HK-2 (cell line): ENCODE measurements around the gene STK17B.

Source experiments
- DNase-seq: peaks from one replicate; pipeline ENCODE4 v3.0.0-alpha.2; 2018; ENCODE audit not compliant: unreplicated experiment

Gene STK17B

DNA sequence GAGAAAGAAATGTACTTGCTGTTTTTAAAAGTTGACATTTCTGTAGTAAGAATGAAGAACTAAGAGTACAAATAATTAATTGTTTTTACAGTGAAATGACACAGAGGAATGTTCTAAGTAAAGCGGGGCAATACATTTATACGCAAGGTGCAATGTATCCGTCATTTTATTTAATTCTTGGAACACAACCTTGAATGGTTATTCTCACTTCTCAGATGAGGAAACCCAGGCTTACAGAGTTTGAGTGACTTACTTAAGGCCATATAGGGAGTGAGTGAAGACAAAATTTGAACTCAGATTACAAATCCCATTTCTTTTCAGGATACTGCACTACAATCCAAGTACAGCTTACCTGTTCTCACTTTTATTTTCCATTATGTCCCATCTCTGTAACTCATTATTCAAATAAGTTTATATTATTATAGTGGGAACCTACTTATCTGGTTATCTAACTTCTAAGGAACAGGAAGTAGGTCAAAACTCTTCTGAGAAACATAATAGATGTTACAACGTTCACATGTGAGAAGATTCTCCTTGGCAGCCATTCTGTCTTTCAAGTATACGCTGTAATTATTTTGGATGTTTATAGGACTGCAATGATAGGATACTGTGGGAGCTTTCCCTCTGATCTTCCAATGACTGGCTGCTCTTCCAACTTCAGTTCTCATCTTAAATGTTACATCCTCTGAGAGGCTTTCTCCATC is 12.3 kb upstream of the STK17B start:
- no peak for DNase-seq

DNA sequence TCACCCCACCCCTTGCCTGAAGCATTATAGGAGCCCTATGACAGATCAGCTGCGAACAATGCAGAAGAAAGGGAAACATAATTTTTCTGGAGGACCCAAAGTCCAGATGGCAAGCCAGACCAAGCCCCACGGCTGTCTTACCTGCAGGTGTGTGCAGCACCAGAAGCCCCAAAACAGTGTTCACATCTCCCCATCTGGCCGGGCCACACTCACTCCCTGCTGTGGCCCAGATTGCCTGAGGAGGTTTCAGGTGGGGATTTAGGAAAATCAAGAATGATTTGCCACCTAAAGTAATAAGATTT is 11.7 kb upstream of the STK17B start:
- DNase-seq = no peak

DNA sequence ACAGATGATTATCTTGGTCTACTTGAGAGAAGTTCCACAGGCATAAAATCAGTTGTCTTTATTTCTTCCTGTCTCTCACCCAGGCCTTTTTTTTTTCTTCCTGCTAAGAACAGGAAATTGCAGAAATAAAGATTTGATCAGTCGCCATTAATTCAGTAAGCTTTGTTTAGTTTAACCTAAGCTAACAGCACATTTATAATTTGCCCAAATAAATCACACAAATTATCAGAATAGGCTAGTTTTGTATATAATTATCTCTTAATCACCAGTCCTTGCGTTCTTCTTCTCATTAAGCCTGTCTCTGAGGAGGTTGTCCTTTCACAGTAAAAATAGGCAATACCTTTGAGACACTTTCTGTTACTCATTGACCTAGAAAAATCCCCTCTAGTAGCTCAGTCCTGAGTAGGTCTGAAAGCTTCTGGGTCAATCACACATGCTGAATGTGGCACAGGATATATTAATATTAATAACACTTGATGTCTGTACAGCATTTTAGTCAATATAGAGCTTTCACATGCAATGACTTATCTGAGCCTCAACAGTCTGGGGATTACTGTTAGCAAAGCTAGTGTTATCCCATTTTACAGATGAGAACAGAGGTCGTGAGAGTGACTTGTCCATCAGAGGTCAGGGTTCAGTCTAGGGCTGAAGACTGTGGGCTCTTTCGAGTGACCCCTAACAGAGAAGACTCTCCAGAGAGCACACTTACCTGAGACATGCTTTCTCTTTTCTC is 11.2 kb upstream of the STK17B start:
- DNase-seq = no peak

DNA sequence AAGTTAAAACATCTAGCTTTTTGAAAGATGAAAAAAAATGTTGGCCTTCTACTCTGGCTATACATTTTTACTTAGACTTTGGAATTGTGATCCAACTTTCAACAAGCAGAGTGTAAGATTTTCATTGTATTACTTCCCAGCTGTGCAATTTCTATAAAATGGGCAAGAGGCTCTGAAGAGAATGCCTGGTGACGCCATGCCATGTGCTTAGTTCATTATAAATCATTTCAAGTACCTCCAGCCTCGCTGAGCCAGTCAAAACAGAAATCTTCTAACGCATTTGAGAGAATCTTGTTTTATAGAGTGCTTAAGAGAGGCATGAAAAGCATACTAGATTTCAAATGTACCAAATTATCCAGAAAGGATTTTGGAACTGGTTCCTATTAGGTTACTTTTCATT is 10.1 kb upstream of the STK17B start:
- no peak for DNase-seq

DNA sequence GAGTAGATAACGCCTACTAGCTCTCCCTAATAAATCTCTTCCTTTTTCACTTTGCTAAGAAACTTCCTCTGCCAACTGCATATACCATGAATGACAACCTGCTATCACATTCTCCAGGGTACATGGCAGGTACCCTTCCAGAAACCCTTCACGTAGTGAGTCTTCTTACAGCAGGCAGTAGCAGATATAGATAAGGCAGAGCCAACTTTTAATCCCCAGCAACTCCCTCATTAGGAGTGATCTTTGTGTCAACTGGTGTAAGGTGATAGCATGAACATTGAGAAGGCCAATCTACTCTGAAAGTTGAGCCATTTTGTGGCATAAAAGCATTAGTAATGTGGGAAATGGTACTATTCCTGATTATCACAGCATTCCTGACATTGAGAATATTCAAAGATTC is 5.7 kb upstream of the STK17B start:
- no peak for DNase-seq

DNA sequence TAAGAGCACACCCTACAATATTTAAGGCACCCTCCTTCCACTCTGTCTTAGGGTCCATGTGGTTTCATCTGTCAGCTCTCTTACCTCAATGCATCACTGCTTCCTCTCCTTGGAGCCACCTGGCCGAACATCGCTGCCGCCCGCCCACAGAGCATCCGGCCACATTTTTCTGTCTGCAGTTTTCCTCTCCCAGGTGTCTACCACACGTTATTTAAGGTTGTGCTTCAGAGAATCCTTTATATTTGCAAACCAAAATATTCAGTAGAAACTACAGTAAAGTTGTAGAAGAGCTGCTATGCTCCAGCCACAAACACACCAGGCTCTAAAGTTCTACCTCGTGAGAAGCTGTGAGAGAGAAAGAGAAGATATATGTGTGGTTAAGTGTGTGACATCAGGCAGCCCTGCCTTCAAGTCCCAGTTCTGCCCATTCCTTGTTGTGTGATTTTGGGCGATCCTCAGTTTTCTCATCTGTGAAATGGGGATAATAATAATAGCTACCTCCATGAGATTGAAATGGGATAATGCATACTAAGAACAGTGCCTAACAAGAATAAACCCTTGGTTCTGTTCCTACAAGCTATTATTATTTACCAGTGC is 4.9 kb upstream of the STK17B start:
- DNase-seq = no peak

DNA sequence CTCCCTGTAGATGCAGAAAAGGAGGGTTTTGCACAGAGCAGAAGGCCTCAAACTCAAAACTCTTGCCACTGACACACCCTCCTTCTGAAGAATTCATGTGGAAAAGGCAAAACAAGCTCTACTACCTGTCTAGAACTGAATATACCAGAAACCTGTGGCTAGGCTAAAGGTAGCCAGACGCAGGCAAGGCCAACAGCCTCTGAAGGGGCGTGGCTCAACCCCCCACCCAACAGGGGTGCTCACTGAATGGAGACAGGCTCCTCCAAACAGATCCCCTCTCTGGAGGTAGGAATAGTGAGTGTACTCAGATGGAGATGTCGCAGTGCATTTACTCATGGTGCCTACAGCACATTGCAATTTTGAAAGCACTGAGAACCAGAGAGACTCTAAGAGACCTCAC is 3.0 kb upstream of the STK17B start:
- no peak for DNase-seq

DNA sequence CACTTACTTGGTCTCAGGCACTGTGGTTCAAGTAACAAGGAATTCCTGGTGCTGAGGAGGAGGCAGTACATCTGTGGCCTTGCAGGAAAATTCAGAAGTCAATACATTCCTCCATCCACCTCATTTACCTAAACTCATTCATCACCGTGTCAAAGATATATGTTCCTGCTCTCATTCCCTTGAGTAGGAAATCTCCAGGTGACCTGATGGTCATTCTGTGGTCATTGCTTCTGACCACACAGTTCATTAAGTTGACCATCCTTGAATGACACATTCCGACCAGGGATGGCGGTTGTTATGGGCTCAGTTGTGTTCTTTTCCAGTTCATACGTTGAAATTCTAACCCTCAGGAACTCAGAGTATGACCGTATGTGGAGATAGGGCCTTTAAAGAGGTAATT is 2.1 kb upstream of the STK17B start:
- no peak for DNase-seq

DNA sequence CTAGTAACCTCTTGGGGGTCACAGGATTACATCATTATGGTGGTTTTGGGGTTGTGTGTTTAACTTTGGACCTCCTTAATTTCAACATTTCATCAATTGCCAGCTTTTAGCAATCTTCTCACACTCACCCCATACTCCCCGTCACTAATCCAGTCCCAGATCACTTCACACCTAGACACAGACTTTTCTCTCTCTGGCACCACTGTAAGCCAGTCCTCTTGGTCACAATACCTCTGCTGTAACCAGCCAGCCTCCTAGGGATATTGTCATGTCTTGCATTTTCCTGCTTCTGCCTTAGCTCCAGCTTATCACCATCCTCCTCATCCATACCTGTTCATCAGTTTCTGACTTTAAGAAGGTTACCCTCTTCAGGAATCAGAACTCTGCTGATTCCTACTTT is 1.6 kb upstream of the STK17B start:
- no peak for DNase-seq

DNA sequence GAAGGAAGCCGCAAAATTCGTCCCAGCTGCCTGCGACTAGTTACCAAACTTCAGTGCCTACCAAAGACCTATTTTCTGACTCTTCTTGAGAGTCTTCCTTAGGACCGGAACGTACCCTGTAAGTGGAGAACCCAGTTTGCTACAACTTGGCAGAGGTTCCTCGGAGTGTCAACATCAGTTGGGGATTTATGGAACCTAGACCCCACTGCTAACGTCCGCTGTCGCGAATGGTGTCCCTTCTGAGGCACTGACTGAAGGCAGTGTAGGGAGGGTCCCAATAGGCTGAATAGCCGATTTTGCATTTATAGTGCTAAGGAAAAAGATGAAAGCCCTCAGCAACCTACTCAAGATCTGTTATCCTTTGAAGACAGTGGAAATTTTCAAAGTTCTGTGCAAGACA is 568 bp upstream of the STK17B start:
- DNase-seq = no peak

DNA sequence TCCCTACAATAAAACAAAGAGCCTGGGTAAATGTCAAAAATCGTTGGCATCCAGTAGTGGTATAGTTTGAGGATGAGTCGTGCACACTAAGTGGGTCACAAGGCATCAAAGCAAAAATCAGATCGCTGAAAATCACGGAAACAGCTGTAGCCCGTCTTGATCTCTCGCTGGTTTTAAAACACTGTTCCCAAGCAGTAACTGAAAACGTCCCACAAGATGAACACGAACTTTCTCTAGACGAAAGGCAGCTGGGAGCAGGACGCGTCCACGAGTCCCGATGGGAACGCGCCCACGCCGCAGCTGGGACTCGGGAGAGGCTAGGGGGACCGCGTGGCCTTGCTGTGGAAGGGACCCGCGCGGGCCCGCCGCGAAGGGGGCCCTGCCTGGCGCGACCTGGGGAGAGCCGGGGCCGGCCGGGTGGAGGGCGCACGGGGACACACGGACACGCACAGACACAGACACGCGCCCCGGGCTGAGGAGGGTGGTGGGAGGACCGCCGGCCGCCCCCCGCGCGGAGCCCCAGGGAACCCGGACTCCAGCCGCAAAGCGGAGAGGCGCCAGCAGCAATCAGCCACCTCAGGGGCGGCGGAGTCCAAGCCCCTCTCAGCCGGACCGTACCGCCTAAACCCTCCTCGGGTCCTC is 651 bp downstream of the STK17B start:
- no peak for DNase-seq

DNA sequence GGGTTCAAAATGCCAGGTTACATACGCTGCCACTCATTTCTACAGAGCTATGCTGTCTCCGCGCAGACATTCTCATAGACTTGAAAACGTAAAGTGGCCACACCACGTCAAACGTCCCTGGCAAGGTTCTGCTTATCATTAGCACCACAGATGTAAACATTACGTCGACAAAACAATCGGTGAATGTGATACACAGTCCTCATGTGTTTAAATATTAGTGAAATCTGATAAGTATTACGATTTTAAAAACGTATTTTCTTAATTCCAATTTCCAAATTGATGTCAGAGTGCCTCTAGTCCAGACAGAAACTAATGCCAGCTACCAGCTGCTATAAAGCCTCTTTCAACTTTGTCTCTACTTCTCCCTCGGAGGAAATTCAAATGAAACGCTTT is 1.2 kb downstream of the STK17B start:
- no peak for DNase-seq

DNA sequence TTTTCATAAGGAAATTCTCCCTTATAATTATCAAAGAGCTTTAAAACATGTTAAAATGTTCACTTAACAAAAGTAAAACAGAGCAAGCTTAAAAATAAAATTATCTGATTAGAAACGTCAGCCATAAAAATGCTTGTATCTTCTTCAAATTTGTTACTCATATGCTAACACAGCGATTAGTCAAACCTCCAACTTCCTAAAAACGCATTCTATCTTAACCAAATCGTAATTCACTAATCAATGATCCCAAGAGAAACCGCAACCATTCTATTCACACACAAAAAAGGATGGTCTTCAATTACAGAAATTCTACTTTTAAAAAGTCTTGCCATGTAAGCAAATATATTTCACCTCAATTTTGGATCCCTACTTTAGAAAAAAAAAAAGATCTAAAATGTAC is 1.9 kb downstream of the STK17B start:
- no peak for DNase-seq

DNA sequence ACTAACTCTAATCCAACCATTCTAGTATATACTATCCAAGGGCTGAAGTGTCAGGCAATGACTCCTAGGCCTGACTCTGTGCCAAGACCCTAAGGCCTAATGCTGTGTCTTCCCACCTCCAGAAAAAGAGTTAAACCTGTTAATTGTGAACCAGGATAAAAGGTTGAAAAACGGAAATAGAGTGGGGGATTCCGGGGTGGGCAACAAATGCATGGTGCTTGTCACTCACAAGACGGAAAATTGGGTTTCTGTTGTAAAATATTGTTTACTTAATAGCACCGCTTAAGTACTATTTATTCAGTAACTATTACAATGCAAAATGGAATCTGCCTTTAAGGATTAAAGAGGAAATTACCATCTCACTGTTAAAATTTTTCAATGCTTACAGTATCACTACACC is 3.2 kb downstream of the STK17B start:
- no peak for DNase-seq

DNA sequence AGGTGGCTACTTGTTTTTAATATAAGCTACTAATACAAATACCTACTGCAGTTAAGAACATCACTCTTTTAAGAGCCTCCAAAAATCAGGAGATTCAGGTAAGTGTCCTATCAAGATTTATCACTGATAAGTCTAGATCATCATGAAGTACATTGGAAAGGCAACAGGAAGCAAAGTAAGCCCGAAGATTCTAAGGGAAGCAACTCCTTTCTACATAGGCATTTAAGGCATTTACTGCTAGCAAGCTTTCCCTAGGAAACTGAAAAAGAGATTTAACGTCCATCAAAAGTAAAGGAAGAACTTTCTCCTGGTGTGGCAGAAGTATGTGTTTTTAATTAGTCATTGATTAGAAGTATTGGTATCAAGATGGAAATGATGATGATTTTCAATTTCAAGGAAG is 3.7 kb downstream of the STK17B start:
- no peak for DNase-seq

DNA sequence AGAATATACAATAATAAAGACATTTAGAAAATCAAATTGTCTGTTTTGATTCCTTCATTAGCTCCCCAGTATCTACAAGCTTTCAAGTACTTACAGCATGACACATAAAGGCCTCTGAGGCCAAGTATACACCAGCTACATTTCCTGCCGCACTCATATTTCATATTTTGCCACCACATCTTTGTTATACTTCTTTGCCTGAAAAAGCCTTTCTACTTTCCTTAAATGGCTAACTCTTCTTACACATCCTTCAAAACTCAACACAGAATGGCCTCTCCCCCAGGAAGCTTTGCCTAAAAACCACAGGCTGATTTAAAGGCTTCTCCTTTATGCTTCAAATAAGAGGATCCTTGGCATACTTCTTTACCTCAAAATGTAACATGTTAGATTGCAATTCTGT is 4.5 kb downstream of the STK17B start:
- DNase-seq = no peak

DNA sequence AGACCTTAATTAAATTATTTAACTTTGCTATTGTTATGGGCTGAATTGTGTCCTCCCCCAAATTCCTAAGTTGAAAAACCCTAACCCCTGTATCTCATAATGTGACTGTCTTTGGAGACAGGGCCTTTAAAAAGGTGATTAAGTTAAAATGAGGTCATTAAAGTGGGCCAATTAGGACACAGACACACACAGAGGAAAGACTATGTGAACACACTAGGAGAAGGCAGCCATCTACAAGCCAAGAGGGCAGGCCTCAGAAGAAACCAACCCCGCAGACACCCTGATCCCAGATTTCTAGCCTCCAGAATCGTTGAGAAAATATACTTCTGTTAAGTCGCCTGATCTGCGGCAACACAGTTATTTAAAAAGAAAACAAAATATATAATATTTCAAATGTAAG is 6.4 kb downstream of the STK17B start:
- no peak for DNase-seq

DNA sequence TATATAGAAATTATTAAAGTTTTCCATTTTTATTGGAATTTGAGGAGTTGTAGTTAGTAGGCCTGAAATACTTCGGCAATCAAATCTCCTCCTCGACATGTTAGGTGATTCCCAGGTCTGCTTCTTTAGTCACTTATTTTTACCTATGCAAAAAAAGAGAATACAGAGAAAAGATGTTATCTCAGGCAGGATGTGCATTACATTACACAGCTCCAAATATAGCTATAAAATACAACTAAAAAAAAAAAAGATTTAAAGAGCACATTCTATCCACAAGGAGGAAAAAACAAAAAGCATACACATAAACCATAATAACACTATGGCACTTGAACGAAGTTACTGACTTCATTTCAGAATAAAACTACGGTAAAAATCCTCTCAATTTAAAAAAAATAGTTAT is 8.1 kb downstream of the STK17B start:
- no peak for DNase-seq

DNA sequence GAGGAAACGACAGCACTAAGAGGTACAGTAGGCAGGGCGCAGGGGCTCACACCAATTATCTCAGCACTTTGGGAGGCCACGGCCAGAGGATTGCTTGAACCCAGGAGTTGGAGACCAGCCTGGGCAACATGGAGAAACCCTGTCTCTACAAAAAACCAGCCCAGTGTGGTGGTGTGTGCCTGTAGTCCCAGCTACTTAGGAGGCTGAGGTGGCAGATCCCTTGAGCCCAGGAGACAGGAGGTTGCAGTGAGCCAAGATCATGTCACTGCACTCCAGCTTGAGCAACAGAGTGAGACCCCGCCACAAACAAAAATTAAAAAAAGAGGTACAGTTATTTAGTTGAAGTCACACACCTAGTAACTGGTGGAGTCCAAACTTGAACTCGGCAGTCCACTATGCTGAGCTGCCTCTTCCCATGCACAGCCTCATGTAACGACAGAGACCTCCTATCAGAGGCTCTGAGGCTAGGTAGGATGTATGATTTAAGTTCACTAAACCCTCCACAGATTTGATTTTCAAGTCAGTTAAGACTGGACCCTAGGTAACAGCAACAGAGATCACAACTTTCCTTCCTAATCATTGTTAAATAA is 8.7 kb downstream of the STK17B start:
- DNase-seq = no peak

DNA sequence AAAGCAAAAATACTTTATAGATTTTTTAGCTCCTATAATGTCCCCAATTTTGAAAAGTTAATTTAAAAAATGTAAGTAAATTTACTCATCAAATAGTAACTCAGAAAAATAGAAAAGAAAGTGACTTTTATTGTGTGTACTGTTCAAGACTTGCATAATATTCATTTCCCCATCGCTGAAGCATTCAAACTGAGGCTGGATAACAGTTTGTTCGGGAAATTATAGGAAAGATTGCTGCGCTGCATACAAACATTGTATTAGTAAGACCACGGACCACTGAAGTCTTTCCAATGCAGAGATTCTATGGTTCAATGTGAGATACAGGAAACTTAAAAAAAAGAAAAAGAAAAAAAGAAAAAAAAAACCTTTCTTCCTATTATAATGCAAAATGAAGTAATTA is 10.4 kb downstream of the STK17B start:
- no peak for DNase-seq

DNA sequence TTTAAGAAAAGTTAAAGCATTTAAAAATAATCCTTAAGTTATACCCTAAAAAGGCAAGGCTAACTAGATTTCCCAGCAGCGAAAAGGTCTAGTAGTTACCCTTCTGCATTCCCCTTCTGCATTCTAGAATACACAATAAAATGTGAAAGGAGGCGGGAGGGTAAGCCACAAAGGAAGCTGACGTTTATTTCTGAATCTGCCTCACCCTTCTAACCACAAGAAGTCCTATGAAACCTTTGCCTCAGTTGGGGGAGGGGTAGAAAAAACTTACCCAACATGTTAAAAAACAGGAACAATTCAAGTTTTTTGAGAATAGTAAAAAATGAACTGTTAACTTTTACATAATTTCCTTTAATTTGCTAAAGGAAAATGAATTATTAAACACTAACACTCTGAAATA is 11.3 kb downstream of the STK17B start:
- DNase-seq = peak; percentile 21

DNA sequence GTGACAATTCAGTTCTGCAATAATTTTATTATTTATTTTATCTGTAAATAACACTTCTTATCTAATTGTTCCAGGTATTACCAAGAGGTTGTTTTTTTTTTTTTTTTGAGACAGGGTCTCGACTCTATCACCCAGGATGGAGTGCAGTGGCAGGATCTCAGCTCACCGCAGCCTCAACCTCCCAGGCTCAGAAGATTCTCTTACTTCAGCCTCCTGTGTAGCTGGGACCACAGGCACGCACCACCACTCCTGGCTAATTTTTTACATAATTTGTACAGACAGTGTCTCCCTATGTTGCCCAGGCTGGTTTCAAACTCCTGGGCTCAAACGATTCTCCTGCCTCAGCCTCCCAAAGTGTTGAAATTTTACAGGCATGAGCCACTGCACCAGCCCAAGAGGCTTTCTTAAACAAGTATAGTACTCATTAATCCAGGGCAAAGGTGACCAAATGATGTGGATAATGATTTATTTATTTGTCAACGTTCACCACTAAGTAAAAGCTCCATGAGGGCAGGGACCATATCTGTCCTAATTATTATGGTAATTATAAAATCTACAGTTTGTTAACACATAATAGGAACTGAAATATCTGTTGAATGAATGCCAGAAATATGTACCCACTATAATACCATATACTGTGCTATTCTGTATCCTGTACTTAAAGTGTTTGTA is 12.0 kb downstream of the STK17B start:
- no peak for DNase-seq
